GM23248 (cell line): ENCODE data around the gene G2E3.

Experiments
- EZH2 ChIP-seq: fragments of 200-600 bp; sonication (generic); IDR thresholded peaks from 2 replicates; pipeline ENCODE4 v1.6.1; 2018; ENCODE audit warnings: antibody characterized with exemption, mild to moderate bottlenecking; ENCODE audit not compliant: insufficient read depth, poor library complexity, severe bottlenecking
- EZH2phosphoT487 ChIP-seq: fragments of 200-600 bp; sonication (generic); IDR thresholded peaks from 2 replicates; pipeline ENCODE4 v1.6.1; 2018; ENCODE audit warnings: antibody characterized with exemption, moderate library complexity, mild to moderate bottlenecking, low read depth; ENCODE audit not compliant: insufficient read depth

DNA sequence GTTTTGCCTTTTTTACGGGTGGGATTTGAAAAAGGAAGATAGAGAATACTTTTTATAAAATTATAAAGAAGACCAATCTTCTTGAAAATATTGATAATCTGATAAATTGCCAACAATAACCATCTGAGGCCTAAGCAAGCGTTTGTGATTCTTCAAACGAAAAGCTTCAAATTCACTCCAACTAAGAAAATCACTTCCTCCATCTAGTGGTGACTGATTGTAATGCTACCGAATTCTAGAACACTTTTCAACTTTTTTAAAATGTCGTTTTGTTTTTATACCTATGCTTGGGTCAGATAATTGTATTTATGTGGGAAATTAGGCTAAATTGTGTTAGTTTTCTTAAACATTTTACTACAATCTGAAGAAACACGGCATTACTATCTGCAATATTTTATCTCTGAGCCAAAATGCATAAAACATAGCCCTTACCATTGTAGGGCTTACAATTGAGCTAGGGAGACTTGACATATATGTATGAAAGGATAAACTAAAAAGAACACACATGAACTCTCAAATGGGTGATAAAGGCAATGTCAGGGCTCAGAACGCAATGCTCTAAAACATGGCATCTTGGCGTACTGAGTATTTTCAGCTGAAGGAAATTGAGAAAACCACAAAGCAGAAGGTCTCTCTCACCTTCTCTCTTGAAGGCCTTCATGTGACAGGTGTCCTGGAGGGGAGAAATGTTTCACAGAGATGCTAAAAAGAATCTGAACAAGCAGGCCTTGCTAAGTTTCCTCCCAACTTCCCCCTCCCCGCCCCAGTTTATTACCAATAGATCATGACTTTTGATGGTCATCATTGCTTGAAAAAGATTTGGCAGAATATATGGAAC is 36.8 kb upstream of the G2E3 start:
- TF ChIP-seq EZH2, result no peak
- TF ChIP-seq EZH2phosphoT487, result no peak
